ENCODE data around the gene LRRC32.
"Not testable (repeated sequence)": the region's sequence is repeated elsewhere in the genome, so short reads cannot be mapped to it uniquely, and the experiment has no call there.

The LRRC32 gene

GRCh38 chr11:76646882-76647534 is 23.5 kb downstream of the LRRC32 start:
- no peak for DNase-seq

- no peak for DNase-seq
Measured at GRCh38 chr11:76644591-76644990, 26.0 kb downstream of the LRRC32 start.

- DNase-seq = not testable (repeated sequence)
Measured at GRCh38 chr11:76643711-76644110, 26.8 kb downstream of the LRRC32 start.

GRCh38 chr11:76642341-76642740 is 28.2 kb downstream of the LRRC32 start:
- DNase-seq = no peak

GRCh38 chr11:76641905-76642304 is 28.6 kb downstream of the LRRC32 start:
- no peak for DNase-seq

GRCh38 chr11:76640501-76640900 is 30.0 kb downstream of the LRRC32 start:
- no peak for DNase-seq

GRCh38 chr11:76639621-76640020 is 30.9 kb downstream of the LRRC32 start:
- DNase-seq = no peak

- no peak for DNase-seq
Measured at GRCh38 chr11:76638270-76639197, 32.0 kb downstream of the LRRC32 start.

GRCh38 chr11:76637491-76638269 is 32.9 kb downstream of the LRRC32 start:
- DNase-seq = peak in 1 of 2 donors; percentile 70

- no peak for DNase-seq
Measured at GRCh38 chr11:76636826-76637460, 33.6 kb downstream of the LRRC32 start.

GRCh38 chr11:76635991-76636738 is 34.4 kb downstream of the LRRC32 start:
- no peak for DNase-seq

GRCh38 chr11:76634886-76635285 is 35.7 kb downstream of the LRRC32 start:
- DNase-seq = no peak

- no peak for DNase-seq
Measured at GRCh38 chr11:76632492-76632891, 38.1 kb downstream of the LRRC32 start.

GRCh38 chr11:76631566-76632308 is 38.8 kb downstream of the LRRC32 start:
- DNase-seq = no peak

GRCh38 chr11:76630600-76631281 is 39.8 kb downstream of the LRRC32 start:
- no peak for DNase-seq

- peak; percentile 60 to 77 for DNase-seq
Measured at GRCh38 chr11:76629853-76630599, 40.5 kb downstream of the LRRC32 start.

- peak; percentile 12 to 77 for DNase-seq
Measured at GRCh38 chr11:76629116-76629852, 41.3 kb downstream of the LRRC32 start.

GRCh38 chr11:76628408-76628947 is 42.1 kb downstream of the LRRC32 start:
- no peak for DNase-seq

GRCh38 chr11:76627606-76628005 is 42.9 kb downstream of the LRRC32 start:
- DNase-seq = no peak
